GM21529 (cell line): Measurements from ENCODE around the gene ACRV1.

Experiments used
- ATAC-seq: cut with Tn5 transposase; IDR thresholded peaks from one replicate; pipeline ENCODE4 v1.9.1; 2021; ENCODE audit not compliant: unreplicated experiment

The ACRV1 gene

GRCh38 chr11:125662689-125663088, 18.0 kb downstream of the ACRV1 start:
- ATAC-seq, result no peak

GRCh38 chr11:125649465-125650166, 31.0 kb downstream of the ACRV1 start:
- ATAC-seq, result no peak

- no peak for ATAC-seq
These were observed 34.8 kb downstream of the ACRV1 start for GRCh38 chr11:125645871-125646270.

- ATAC-seq, result no peak
These were observed 42.3 kb downstream of the ACRV1 start for GRCh38 chr11:125638315-125638714.

- no peak for ATAC-seq
These were observed 42.8 kb downstream of the ACRV1 start for GRCh38 chr11:125637840-125638239.

GRCh38 chr11:125627236-125627910, 53.3 kb downstream of the ACRV1 start:
- ATAC-seq, result no peak

- ATAC-seq, result peak; percentile 49
These were observed 54.2 kb downstream of the ACRV1 start for GRCh38 chr11:125626288-125626950.

- ATAC-seq, result peak; percentile 80
These were observed 54.9 kb downstream of the ACRV1 start for GRCh38 chr11:125625630-125626287.

- no peak for ATAC-seq
These were observed 55.4 kb downstream of the ACRV1 start for GRCh38 chr11:125625225-125625629.

GRCh38 chr11:125624756-125625213, 55.9 kb downstream of the ACRV1 start, which contains the start of gene CHEK1:
TSS of gene CHEK1 (plus strand) at chr11:125625163. CDS start at chr11:125626769, 1,606 bp downstream.
- no peak for ATAC-seq

GRCh38 chr11:125623064-125623463, 57.6 kb downstream of the ACRV1 start:
- no peak for ATAC-seq

- no peak for ATAC-seq
These were observed 58.7 kb downstream of the ACRV1 start for GRCh38 chr11:125621995-125622394.
